Body of pancreas (tissue), 4 donors: ENCODE data around the gene SCAMP4.

Experiments used
- POLR2A ChIP-seq, 3 donors: fragments of 450-650 bp; IDR thresholded peaks; one replicate each; pipeline ENCODE4 v1.6.1; 2016; ENCODE audit warnings: antibody characterized with exemption in 3 of 3, mild to moderate bottlenecking in 2 of 3
- TF ChIP-seq, protein P1 (sequence below), 7 experiments: fragments of 450-650 bp in 4 of 7; fragments of 200-600 bp in 3 of 7; sonication (generic) in 3 of 7; IDR thresholded peaks; one replicate each; pipeline ENCODE4 v1.5.1; 2016 to 2019; ENCODE audit warnings: antibody characterized with exemption in 7 of 7

DNA sequence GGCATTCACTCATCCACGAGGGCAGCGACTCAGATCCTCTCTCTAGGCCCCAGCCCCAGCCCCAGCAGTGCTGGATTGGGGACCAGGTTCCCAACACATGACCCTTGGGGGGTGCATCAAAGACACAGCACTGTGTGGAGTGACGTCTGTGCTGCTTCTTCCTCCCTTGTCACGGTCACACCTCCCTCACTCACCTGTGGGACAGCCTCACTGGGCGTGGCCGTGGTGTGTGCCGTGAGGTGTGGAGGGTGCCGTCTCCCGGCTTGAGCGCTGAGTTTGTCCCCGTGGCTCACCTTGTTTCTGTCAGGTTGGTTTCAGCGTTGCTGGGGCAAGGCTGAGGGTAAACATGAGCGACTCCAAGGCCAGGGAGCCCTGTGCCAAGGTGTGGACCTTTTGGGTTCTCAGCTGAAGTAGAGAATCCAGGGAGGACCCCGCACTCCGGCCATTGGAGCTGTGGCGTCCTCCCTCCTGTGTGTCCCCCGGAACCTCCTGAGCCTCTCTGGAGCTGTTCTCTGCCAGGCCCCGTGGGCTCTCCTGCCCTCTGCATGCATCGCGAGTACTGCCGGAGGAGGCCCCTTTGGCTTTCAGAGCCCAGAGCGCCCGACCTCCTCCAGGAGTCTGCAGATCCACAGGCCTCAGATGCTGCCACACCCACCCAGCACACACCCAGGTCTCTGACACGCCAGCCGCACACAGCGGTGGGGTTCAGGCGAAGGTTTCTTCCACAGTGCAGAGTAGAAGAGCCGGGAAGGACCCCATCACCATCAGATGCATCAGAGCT, 69.4 kb downstream of the SCAMP4 start:
- TF ChIP-seq, protein P1, sequence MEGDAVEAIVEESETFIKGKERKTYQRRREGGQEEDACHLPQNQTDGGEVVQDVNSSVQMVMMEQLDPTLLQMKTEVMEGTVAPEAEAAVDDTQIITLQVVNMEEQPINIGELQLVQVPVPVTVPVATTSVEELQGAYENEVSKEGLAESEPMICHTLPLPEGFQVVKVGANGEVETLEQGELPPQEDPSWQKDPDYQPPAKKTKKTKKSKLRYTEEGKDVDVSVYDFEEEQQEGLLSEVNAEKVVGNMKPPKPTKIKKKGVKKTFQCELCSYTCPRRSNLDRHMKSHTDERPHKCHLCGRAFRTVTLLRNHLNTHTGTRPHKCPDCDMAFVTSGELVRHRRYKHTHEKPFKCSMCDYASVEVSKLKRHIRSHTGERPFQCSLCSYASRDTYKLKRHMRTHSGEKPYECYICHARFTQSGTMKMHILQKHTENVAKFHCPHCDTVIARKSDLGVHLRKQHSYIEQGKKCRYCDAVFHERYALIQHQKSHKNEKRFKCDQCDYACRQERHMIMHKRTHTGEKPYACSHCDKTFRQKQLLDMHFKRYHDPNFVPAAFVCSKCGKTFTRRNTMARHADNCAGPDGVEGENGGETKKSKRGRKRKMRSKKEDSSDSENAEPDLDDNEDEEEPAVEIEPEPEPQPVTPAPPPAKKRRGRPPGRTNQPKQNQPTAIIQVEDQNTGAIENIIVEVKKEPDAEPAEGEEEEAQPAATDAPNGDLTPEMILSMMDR (IDR thresholded peaks at IDR 0.05), result no peak
- TF ChIP-seq POLR2A (IDR thresholded peaks at IDR 0.05), result no peak
